Measurements from ENCODE around the gene MKRN3.

The MKRN3 gene

DNA sequence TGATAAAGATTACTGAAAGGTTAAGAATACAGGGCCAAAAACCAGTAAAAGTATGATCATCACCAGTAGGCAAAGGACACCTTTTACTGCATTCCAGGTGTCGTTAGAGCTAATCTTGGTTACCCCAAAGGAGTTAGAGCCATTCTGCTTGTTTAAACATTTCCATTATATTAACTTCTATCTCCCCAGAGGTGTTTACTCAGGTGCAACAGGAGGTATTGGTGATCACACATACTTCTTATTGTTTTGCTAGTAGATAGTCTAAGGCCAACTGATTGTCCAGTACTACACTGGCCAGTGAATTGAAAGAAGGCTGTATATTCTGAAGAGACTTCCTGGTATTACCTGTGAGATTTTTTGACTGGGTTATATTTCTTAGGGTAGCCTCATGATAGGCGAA, 22.8 kb downstream of the MKRN3 start:
- H3K27ac ChIP-seq (ENCODE audit: low read length), result no peak overlapping the region
- TF ChIP-seq EZH2phosphoT487 (IDR thresholded peaks at IDR 0.05; ENCODE audit: low read length), result no peak
- TF ChIP-seq EZH2 (optimal IDR thresholded peaks at IDR 0.05; ENCODE audit: low read depth, low read length), result no peak
- no peak for TF ChIP-seq CTCF (IDR thresholded peaks at IDR 0.05; ENCODE audit: low read length)
- H3K4me2 ChIP-seq (ENCODE audit: low read depth, low read length), result no peak overlapping the region
- H3K27me3 ChIP-seq (replicated peaks; ENCODE audit: insufficient read depth, low read length), result no peaks in the 10 kb centered on the region
- H3K9me2 ChIP-seq (replicated peaks; ENCODE audit: insufficient read depth, low read length), result no peaks in the 10 kb centered on the region
- H2AFZ ChIP-seq (ENCODE audit: low read length), result no peak overlapping the region
- H3K36me3 ChIP-seq (replicated peaks; ENCODE audit: insufficient read depth, low read length), result no peaks in the 10 kb centered on the region
- H3K9ac ChIP-seq (ENCODE audit: low read length), result no peak overlapping the region
- no peak for DNase-seq
- H3F3A ChIP-seq (ENCODE audit: insufficient read depth, low read length), result no peaks in the 10 kb centered on the region
- H4K20me1 ChIP-seq (ENCODE audit: insufficient read depth, low read length), result no peaks in the 10 kb centered on the region
- H3K4me1 ChIP-seq (ENCODE audit: low read length), result no peaks in the 10 kb centered on the region
- H3K9me3 ChIP-seq (replicated peaks; ENCODE audit: insufficient read depth, low read length), result no peaks in the 10 kb centered on the region
- H3K79me2 ChIP-seq (ENCODE audit: low read length), result no peaks in the 10 kb centered on the region
- H3K4me3 ChIP-seq (ENCODE audit: low read length), result no peak overlapping the region

GRCh38 chr15:23589012-23589411, 23.5 kb downstream of the MKRN3 start:
- Histone ChIP-seq H4K20me1 (ENCODE audit: insufficient read depth, low read length) (no peaks in the 10 kb centered on the region), H2AFZ (ENCODE audit: low read length) (no peak overlapping the region), H3K79me2 (ENCODE audit: low read length) (no peaks in the 10 kb centered on the region), H3K4me3 (ENCODE audit: low read length) (no peak overlapping the region), H3K4me1 (ENCODE audit: low read length) (no peaks in the 10 kb centered on the region), H3F3A (ENCODE audit: insufficient read depth, low read length) (no peaks in the 10 kb centered on the region), H3K27me3 (replicated peaks; ENCODE audit: insufficient read depth, low read length) (no peaks in the 10 kb centered on the region), H3K9ac (ENCODE audit: low read length) (no peak overlapping the region), H3K27ac (ENCODE audit: low read length) (no peak overlapping the region), H3K9me3 (replicated peaks; ENCODE audit: insufficient read depth, low read length) (no peaks in the 10 kb centered on the region), H3K36me3 (replicated peaks; ENCODE audit: insufficient read depth, low read length) (no peaks in the 10 kb centered on the region), H3K9me2 (replicated peaks; ENCODE audit: insufficient read depth, low read length) (no peaks in the 10 kb centered on the region), H3K4me2 (ENCODE audit: low read depth, low read length) (no peak overlapping the region)
- no peak for TF ChIP-seq EZH2phosphoT487 (IDR thresholded peaks at IDR 0.05; ENCODE audit: low read length)
- no peak for TF ChIP-seq EZH2 (optimal IDR thresholded peaks at IDR 0.05; ENCODE audit: low read depth, low read length)
- TF ChIP-seq CTCF (IDR thresholded peaks at IDR 0.05; ENCODE audit: low read length), result no peak
- no peak for DNase-seq

DNA sequence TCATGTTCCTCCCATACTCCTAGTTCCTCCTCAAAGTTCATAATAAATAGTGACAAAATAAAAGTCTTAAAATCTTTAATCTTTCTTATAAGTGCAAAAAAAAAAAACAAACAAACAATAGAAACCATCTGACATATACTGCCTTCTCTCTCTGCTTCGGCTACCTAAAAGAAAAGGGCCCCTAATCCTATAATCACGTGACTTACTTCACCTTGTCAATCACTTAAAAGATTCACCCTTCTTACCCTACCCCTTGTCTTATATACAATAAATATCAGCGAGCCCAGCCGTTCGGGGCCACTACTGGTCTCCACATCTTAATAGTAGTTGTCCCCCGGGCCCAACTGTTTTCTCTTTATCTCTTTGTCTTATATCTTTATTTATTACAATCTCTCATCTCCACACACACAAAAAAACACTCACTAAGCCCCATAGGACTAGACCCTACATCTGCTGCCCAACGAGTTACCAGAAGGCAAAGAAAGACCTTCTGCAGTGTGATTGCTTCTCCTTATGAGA, 28.8 kb downstream of the MKRN3 start:
- Histone ChIP-seq H3K36me3 (replicated peaks; ENCODE audit: insufficient read depth, low read length) (no peaks in the 10 kb centered on the region), H3K27ac (ENCODE audit: low read length) (no peak overlapping the region), H3K4me3 (ENCODE audit: low read length) (no peak overlapping the region), H3K79me2 (ENCODE audit: low read length) (no peaks in the 10 kb centered on the region), H3F3A (ENCODE audit: insufficient read depth, low read length) (no peaks in the 10 kb centered on the region), H2AFZ (ENCODE audit: low read length) (no peak overlapping the region), H3K9ac (ENCODE audit: low read length) (no peak overlapping the region), H3K9me2 (replicated peaks; ENCODE audit: insufficient read depth, low read length) (no peaks in the 10 kb centered on the region), H3K4me2 (ENCODE audit: low read depth, low read length) (no peak overlapping the region), H3K4me1 (ENCODE audit: low read length) (no peaks in the 10 kb centered on the region), H3K27me3 (replicated peaks; ENCODE audit: insufficient read depth, low read length) (no peaks in the 10 kb centered on the region), H3K9me3 (replicated peaks; ENCODE audit: insufficient read depth, low read length) (no peaks in the 10 kb centered on the region), H4K20me1 (ENCODE audit: insufficient read depth, low read length) (no peaks in the 10 kb centered on the region)
- DNase-seq, result no peak
- TF ChIP-seq EZH2 (optimal IDR thresholded peaks at IDR 0.05; ENCODE audit: low read depth, low read length), result no peak
- TF ChIP-seq EZH2phosphoT487 (IDR thresholded peaks at IDR 0.05; ENCODE audit: low read length), result no peak
- TF ChIP-seq CTCF (IDR thresholded peaks at IDR 0.05; ENCODE audit: low read length), result no peak

Data from MM.1S (cell line).